Tibial nerve (tissue), 4 donors: Measurements from ENCODE around the gene ADGRG1. TPM values are rescaled to one million over a fixed set of nuclear protein-coding genes. Genes with fewer than 3 reads are reported as not detected.
A peak's percentile ranks its signal among the peaks of the same experiment; 100 is the strongest.

Experiments
- DNase-seq, 2 donors: peaks; one replicate each; pipeline ENCODE4 v3.0.0-alpha.2; 2019; ENCODE audit warnings: low spot score in 2 of 2
- H3K27ac ChIP-seq, 4 donors: fragments of 200-600 bp; sonication (generic) in 3 of 4; one replicate each; pipeline ENCODE4 v1.5.1; 2017 to 2019; ENCODE audit warnings: mild to moderate bottlenecking in 1 of 4
- H3K27me3 ChIP-seq, 2 donors: fragments of 200-600 bp; sonication (generic) in 1 of 2; one replicate each; pipeline versions ENCODE4 v1.5.1 to v1.6.0; 2017 to 2019
- H3K36me3 ChIP-seq, 3 donors: fragments of 200-600 bp; sonication (generic); one replicate each; pipeline ENCODE4 v1.5.1; 2018 to 2019
- H3K4me1 ChIP-seq, 4 donors: fragments of 200-600 bp; sonication (generic) in 3 of 4; one replicate each; pipeline ENCODE4 v1.5.1; 2017 to 2019
- H3K4me3 ChIP-seq, 4 donors: fragments of 200-600 bp; sonication (generic) in 3 of 4; one replicate each; pipeline ENCODE4 v1.5.1; 2017 to 2019; ENCODE audit warnings: mild to moderate bottlenecking in 1 of 4, moderate library complexity in 1 of 4
- H3K9me3 ChIP-seq, 4 donors: fragments of 200-600 bp; sonication (generic) in 3 of 4; one replicate each; pipeline ENCODE4 v1.5.1; 2017 to 2019
- EP300 ChIP-seq, 2 donors: sonication (generic); formaldehyde crosslinking; IDR thresholded peaks; one replicate each; pipeline ENCODE4 v1.6.1; 2017; ENCODE audit warnings: antibody characterized with exemption in 2 of 2, mild to moderate bottlenecking in 1 of 2
- POLR2A ChIP-seq, 2 donors: fragments of 450-650 bp; IDR thresholded peaks; one replicate each; pipeline ENCODE4 v1.6.1; 2017; ENCODE audit warnings: antibody characterized with exemption in 2 of 2, mild to moderate bottlenecking in 2 of 2, moderate library complexity in 2 of 2
- WGBS, 2 donors: methylation state at CpG; one replicate each; pipeline ENCODE4 v1.1.5; 2018; 5-methylcytosine and 5-hydroxymethylcytosine counted together
- total RNA-seq, 4 donors: library from RNA; depleted of rRNA; stranded (reverse); fragments of >200 nt; gene quantifications; one replicate each; pipeline ENCODE4 v1.1.0, GENCODE V29; 2016
- TF ChIP-seq, protein P1 (sequence below), 5 experiments: fragments of 200-600 bp in 3 of 5; fragments of 450-650 bp in 2 of 5; sonication (generic) in 3 of 5; IDR thresholded peaks; one replicate each; pipeline ENCODE4 v1.5.1; 2016 to 2019; ENCODE audit warnings: antibody characterized with exemption in 5 of 5, mild to moderate bottlenecking in 3 of 5, moderate library complexity in 2 of 5

ADGRG1 gene
- total RNA-seq, 4 donors from 2014 or later, result 9.0 to 59.4 (median 41.8) TPM

DNA sequence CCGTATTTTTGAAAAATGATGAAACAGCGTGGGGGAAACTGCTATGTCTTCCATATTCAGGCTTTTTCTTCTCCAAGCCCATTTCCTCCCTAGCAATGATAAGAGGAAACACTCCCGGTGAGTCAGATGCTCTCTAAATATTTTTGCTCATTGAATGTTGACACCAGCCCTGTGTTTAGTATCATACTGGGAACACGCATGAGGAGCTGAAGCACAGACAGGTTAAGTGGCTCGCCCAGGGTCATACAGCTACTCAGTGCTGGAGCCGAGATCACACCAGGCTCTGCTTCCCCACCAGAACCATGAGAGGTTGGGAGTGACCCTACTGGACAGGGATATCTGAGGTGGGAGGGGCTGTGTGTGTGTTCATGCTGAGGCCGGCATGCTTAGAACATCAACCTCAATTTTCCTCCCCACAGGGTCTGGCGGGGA is 37.8 kb upstream of the ADGRG1 start:
- H3K4me3 ChIP-seq, result no peak overlapping the region
- H3K27ac ChIP-seq, result no peak overlapping the region
- TF ChIP-seq, protein P1, sequence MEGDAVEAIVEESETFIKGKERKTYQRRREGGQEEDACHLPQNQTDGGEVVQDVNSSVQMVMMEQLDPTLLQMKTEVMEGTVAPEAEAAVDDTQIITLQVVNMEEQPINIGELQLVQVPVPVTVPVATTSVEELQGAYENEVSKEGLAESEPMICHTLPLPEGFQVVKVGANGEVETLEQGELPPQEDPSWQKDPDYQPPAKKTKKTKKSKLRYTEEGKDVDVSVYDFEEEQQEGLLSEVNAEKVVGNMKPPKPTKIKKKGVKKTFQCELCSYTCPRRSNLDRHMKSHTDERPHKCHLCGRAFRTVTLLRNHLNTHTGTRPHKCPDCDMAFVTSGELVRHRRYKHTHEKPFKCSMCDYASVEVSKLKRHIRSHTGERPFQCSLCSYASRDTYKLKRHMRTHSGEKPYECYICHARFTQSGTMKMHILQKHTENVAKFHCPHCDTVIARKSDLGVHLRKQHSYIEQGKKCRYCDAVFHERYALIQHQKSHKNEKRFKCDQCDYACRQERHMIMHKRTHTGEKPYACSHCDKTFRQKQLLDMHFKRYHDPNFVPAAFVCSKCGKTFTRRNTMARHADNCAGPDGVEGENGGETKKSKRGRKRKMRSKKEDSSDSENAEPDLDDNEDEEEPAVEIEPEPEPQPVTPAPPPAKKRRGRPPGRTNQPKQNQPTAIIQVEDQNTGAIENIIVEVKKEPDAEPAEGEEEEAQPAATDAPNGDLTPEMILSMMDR (IDR thresholded peaks at IDR 0.05), result no peak
- TF ChIP-seq POLR2A (IDR thresholded peaks at IDR 0.05) (no peak), EP300 (IDR thresholded peaks at IDR 0.05) (no peak)
- no peaks in the 10 kb centered on the region for H3K36me3 ChIP-seq
- 42 to 52% methylated on average over 8 of the region's 8 CpGs for WGBS, 2 donors
- no peaks in the 10 kb centered on the region for H3K27me3 ChIP-seq
- DNase-seq, result no peak
- peaks cover 0 to 3% (median 0%) of the 10 kb centered on the region in 4 donors for H3K9me3 ChIP-seq
- peaks cover 0 to 15% (median 6%) of the 10 kb centered on the region in 4 donors for H3K4me1 ChIP-seq

DNA sequence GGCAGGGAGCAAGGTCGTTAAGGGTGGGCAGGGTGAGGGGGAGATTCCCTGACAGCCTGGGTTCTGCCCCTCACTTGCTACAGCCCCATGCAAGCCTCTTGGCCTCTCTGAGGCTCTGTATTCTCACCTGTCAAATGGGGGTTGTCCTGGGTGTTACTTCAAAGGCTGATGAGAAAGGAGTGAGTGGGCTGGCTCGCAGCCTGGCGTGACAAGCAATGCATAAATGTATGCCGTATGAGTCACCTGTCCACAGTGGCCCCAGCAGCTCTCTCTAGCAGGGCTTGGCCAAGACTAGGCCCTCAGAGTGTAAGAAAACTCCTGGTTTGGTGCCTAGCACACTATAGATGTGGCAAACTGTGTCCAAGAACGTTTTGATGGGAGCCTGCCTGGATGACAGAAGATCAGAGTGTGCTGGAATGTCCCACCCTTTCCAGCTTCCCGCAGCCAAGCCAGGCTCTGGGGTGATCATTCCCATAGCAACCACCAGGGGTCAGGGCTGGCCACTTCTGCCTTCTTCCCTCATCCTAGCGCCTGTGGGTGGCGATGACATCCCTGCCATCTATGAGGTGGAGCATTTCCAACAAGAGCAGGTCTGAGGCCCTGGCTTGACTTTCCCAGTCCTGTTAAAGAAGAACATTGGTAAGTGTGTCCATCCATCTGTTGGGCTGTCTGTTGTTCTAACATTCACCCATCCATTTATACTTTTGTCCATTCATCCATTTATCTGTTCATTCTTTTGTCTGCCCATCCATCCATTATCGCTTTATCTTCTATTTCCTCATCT is 37.2 kb upstream of the ADGRG1 start:
- TF ChIP-seq EP300 (IDR thresholded peaks at IDR 0.05), result no peak
- TF ChIP-seq, protein P1 (IDR thresholded peaks at IDR 0.05), result peak; percentile 82 to 95 (median 86)
- TF ChIP-seq POLR2A (IDR thresholded peaks at IDR 0.05), result no peak
- H3K27ac ChIP-seq, result no peak overlapping the region
- no peaks in the 10 kb centered on the region for H3K36me3 ChIP-seq
- H3K4me1 ChIP-seq, result peaks cover 0 to 15% (median 6%) of the 10 kb centered on the region in 4 donors
- H3K9me3 ChIP-seq, result peaks cover 0 to 9% (median 0%) of the 10 kb centered on the region in 4 donors
- DNase-seq, result peak; percentile 26 to 63
- WGBS, 2 donors, result 15 to 23% methylated on average over 8 to 9 of the region's 9 CpGs
- no peaks in the 10 kb centered on the region for H3K27me3 ChIP-seq
- H3K4me3 ChIP-seq, result no peak overlapping the region

DNA sequence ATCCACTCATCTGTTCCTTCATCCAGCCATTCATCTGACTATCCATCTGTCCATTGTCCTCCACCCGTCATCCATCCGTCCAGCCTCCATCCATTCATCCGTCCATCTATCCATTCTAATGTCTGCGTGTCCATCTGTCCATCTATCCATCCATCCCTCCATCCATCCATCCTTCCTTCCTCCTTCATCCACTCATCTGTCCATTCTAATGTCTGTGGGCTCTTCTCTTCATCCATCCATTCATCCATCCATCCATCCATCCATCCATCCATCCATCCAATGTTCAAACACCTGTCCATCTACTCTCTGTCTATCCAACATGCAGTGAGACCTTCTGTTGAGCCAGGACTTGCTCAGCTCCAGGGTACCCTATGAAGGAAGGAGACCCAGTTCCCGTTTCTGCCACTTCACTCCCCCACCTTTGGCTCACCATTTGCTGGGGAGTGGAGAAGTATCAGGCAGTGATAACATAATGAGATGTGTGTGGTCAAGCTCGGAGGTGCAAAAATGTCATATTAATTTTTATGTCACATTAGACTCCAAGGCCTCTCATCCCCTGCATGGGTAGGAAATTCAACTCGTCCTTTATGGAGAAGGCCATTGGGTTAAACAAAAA is 36.5 kb upstream of the ADGRG1 start:
- Histone ChIP-seq H3K4me3 (no peak overlapping the region), H3K36me3 (no peaks in the 10 kb centered on the region), H3K27ac (no peak overlapping the region), H3K4me1 (peaks cover 0 to 15% (median 6%) of the 10 kb centered on the region in 4 donors), H3K9me3 (peaks cover 0 to 16% (median 0%) of the 10 kb centered on the region in 4 donors), H3K27me3 (no peaks in the 10 kb centered on the region)
- DNase-seq, result no peak
- WGBS, 2 donors, result 60 to 78% methylated on average over 7 of the region's 7 CpGs
- TF ChIP-seq EP300 (IDR thresholded peaks at IDR 0.05), result no peak
- TF ChIP-seq, protein P1 (IDR thresholded peaks at IDR 0.05), result no peak
- TF ChIP-seq POLR2A (IDR thresholded peaks at IDR 0.05), result no peak

DNA sequence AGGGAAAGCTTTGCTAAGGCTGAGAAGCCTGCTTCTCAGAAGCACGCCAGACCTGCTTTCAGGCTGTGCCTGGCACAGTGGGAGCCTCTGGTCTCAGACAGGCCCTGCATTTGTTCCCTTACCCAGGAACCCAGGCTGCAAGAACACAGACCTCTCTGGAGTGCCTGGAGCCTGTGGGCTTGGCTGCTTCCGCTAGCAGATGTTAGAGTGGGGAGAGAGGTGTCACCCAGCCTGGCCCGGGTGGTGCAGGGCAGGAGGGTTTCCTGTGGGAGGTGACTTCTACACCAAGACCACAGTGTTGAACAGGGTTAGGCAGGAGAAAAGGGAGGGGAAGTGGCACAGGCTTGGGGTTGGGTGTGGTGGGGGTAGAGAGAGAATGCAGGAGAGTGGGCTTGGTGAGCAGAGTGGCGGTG is 35.8 kb upstream of the ADGRG1 start:
- no peak for DNase-seq
- Histone ChIP-seq H3K36me3 (no peaks in the 10 kb centered on the region), H3K27me3 (no peaks in the 10 kb centered on the region), H3K4me1 (peaks cover 0 to 15% (median 6%) of the 10 kb centered on the region in 4 donors), H3K4me3 (no peak overlapping the region), H3K27ac (no peak overlapping the region), H3K9me3 (peaks cover 0 to 21% (median 2%) of the 10 kb centered on the region in 4 donors)
- TF ChIP-seq, protein P1 (IDR thresholded peaks at IDR 0.05), result no peak
- TF ChIP-seq POLR2A (IDR thresholded peaks at IDR 0.05) (no peak), EP300 (IDR thresholded peaks at IDR 0.05) (no peak)
- WGBS, 2 donors, result 34 to 45% methylated on average over 4 of the region's 4 CpGs

DNA sequence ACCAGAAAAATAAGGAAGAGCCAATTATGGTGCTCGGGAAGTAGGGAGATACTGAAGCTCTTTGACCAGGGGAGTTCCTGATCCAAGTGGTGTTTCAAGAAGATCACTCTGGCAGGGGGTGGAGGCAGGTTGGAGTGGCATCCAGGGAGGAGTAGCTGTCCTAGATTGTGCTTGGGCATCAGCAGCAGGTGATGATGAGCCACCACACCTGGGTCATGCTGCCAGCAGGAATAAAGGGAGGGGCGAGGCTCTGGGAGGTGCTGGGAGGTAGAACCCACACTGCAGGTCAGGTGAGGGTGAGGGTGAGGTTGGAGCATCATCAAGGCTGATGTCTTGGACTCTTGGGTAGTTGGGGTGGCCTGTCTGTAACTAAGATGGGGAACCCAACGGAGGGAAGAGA is 35.4 kb upstream of the ADGRG1 start:
- Histone ChIP-seq H3K27ac (no peak overlapping the region), H3K4me3 (no peak overlapping the region), H3K9me3 (peaks cover 0 to 21% (median 4%) of the 10 kb centered on the region in 4 donors), H3K4me1 (peaks cover 0 to 15% (median 6%) of the 10 kb centered on the region in 4 donors), H3K36me3 (no peaks in the 10 kb centered on the region), H3K27me3 (no peaks in the 10 kb centered on the region)
- no peak for DNase-seq
- 59 to 65% methylated on average over 3 of the region's 3 CpGs for WGBS, 2 donors
- TF ChIP-seq EP300 (IDR thresholded peaks at IDR 0.05) (no peak), POLR2A (IDR thresholded peaks at IDR 0.05) (no peak)
- TF ChIP-seq, protein P1 (IDR thresholded peaks at IDR 0.05), result no peak
